DMS53 (cell line): ENCODE data around the gene VOPP1.

ENCODE experiments used
- DNase-seq: peaks from one replicate; lab custom pipeline; 2025; lab: John Stamatoyannopoulos, UW

VOPP1 gene

DNA sequence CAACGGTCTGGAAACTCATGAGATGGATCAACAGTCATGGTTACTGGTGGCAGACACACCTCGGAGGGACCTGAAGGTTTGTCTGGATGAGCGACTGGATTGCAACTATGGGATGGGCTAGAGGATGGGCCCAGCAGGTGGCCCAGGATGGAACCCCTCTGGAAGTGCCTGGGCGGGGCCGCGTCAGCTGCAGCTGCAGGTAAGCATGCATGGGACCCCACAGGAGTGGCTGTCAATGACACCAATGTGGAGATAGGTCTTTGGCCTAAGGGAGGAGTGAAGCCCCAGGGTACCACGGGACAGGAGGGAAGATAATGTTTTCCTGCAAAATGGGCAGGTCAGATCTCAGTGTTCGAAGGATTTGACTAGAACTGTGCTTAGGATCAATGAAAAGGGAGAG lies 103.8 kb downstream of the VOPP1 start:
- no peak for DNase-seq

DNA sequence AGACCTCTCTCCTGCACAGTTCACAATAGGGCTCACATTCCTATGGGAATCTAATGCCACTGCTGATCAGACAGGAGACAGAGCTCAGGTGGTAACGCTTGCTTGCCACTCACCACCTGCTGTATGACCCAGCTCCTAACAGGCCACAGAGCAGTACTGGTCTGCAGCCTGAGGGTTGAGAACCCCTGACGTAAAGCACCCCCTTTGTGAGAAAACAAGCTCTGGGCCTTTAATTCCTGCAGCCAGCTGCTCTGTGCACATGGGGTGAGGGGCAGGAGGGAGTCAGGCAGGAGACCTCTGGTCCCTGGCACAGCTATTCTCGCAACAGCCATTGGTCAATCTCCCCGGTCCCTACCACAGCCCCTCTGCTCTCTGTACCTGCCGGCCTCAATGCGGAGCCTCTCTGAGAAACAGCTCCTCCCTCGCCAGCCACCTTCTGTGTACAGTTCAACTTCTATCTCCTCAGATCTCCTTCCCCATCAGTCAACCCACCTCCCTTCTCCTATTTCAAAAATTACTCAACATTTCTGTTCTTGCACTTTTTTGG lies 105.2 kb downstream of the VOPP1 start:
- DNase-seq = no peak

DNA sequence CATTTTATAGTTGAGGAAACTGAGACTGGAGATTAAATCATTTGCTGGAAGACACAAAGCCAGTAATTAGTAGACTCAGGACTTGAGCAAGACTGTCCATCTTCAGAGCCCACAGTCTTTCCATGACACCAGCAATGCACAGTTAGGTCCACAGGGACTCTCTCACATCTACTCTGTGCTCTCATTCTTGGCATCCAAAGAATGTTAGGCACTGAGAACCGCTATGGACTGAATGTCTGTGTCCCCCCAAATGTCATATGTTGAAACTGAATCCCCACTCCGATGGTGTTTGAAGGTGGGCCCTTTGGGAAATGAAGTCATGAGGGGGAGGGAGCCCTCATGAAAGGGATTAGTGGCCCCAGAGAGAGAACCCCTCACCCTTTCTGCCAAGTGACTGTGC lies 106.6 kb downstream of the VOPP1 start:
- no peak for DNase-seq

DNA sequence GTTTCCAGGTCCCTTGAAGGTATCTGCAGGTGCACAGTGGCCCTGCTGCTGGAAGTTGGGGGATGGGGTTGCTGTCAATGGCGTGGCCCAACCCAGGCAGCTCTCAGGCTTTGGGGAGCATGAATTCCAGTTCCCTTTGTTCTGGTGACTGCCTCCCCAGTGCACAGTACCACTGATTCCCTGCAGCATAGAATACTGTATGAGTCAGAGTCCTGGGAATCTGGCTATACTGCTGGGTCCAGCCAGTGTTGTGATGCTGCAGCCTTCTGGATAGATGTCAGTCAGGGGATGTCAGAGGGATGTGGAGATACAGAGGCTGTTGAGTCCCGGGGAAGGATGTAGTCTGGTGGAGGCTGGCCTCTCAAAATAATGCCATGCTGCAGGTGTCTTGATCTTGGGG lies 107.9 kb downstream of the VOPP1 start:
- no peak for DNase-seq

DNA sequence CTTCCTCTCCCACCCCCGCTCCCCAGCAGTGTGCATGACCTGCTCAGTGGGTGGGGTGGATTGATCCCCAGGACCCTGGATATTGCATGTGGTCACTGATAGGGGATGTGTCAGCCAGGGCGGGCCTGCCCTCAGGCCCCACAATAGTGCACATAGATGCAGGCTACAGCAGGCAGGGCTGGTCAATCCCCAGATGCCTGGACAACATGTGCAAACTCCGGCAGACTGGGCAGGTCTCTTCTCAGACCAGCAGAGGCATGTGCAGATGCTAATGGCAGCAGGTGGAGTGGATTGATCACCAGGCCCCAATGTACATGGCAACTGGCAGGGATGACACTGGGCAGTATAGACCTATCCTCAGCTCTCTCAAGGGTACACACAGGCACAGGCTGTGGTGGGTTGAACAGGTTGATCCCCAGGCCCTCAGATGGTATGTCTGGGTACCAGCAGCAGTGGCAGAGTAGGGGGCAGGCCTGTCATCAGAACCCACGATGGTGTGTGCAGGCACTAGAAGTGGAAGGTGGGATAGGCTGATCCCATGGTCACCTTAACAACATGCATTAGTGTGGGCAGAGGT lies 108.5 kb downstream of the VOPP1 start:
- no peak for DNase-seq

DNA sequence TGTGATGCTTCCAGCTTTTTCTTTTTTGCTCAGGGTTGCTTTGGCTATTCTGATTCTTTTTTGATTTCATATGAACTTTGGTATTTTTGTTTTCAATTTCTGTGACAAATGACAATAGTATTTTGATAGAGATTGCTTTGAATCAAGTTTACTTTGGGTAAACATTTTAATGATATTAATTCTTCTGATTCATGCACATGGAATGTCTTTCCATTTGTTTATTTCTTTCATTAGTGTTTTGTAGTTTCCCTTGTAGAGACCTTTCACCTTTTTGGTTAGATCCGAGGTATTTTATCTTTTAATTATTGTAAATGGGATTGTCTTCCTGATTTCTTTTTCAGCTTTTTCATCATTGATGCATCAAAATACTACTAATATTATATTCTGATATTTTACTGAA lies 114.0 kb downstream of the VOPP1 start:
- no peak for DNase-seq

DNA sequence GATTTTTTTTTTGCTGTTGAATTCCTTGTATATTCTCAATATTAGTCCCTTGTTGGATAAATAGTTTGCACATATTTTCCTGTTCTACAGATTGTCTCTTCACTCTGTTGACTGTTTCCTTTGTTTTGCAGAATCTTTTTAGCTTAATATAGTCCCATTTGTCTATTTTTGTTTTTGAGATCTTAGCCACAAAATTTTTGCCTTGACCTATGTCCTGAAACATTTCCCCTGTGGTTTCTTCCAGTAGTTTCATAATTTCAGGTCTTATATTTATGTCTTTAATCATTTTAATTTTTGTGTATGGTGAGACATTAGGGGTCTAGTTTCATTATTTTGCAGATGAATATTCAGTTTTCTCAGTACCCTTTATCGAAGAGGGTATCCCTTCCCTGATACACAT lies 114.5 kb downstream of the VOPP1 start:
- no peak for DNase-seq

DNA sequence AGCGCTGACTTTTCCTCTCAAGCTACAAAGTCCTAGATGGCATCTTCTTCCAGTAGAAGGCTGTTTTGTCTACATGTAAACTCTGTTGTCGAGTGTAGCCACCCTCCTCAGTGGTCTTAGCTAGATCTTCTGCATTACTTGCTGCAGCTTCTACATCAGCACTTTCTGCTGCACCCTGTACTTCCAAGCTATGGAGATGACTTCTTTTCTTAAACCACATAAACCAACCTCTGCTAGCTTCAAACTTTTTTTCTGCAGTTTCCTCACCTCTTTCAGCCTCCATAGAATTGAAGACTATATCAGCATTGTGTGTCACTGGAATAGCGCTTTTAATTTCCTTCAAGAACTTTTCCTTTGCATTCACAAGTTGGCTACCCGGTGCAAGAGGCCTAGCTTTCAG lies 119.3 kb downstream of the VOPP1 start:
- no peak for DNase-seq

DNA sequence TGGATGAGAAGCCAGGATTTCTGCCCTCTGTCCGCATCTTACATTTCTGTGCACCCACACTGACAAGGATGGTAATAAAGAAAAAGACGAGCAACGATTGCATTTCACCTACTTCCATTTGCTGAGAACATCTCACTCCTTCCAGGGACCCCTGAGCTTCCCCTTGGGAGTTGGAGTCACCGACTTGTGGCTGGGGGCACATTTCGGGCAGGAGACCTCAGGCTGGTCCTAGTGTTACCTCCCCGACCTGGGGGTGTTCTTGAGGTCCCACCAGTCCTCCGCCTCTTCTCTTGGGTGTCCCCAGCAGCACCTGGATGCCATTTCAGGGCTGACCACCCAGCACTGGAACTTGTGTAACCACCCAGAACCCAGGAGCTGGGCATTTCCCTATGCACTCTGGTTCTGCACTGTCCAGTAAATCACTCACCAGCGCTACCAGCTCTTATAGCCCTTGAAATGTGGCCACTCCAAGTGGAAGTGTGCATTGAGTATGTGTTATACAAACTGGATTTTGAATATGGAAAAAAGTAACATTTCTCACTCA lies 122.2 kb downstream of the VOPP1 start:
- no peak for DNase-seq

DNA sequence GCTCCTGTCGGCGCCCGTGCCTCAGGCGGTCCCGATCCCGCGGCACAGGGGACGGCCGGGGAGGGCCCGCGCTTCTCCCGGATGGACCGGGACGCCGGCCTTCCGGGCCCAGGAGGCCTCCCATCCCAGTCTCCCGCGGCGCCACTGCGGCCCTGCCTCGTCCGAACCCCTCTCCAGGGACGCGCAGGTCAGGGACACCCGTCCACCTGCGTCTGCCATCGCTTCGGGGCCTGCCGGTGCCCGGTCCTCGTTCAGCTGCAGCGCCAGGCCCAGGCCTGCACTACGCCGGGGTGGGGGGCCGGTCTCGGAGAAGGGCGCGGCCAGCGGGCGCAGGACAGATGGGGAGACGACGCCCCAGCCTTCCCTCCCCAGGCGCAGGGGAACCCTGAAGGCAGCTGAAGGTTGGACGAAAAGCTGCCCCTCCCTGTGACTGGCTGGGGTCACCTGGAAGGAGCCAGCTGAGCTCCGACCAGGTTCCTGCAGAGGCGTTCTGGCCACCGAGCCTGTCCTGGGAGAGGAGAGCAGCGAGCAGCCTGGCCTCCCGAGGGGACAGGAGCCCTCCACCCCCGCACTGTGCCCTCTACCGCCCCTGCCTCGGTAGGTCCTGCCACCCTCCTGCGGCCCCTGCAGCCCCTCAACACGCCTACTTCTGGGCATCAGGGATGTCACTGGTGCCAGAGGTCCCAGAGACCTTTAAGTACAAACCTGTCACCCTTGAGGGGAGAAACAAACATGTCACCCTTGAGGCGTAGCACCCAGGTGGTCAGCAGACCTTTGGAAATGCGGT lies 122.9 kb downstream of the VOPP1 start:
- no peak for DNase-seq

DNA sequence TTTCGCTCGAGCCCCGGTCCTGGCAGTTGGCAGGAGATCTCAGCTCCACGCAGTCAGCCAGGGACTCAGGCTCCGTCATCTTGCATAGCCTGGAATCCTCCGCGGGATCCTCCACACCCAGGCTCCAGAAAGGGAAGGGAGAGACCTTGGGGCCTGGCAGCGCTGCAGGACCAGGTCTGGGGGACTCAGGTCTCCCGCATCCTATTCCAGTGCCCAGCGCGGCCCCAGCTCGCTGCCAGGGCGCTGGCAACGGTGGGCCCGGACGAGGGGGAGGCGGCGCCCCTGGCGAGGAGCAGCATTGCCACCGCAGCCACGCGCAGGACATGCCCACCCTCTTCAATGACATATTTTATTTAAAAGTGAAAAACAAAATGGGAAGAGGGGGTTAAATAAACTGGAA lies 123.8 kb downstream of the VOPP1 start:
- no peak for DNase-seq

DNA sequence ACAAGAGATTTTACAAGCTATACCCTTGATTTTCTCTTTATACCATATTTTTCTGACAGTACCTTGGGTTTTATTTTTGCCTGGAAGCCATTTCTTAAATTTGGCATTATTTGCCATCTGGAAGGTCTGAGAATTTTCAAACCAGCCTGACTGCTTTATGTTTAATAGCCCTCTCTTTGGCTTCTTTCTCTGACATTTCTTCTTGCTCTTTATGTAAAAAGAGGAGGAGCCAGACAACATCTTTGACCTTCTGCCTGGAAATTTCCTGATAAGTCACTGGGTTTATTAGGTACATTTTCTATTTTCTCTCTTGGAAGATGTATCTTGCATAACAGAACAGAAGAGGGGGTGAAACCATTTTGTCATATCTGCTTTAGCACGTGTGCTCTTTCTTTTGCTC lies 127.5 kb downstream of the VOPP1 start:
- no peak for DNase-seq

DNA sequence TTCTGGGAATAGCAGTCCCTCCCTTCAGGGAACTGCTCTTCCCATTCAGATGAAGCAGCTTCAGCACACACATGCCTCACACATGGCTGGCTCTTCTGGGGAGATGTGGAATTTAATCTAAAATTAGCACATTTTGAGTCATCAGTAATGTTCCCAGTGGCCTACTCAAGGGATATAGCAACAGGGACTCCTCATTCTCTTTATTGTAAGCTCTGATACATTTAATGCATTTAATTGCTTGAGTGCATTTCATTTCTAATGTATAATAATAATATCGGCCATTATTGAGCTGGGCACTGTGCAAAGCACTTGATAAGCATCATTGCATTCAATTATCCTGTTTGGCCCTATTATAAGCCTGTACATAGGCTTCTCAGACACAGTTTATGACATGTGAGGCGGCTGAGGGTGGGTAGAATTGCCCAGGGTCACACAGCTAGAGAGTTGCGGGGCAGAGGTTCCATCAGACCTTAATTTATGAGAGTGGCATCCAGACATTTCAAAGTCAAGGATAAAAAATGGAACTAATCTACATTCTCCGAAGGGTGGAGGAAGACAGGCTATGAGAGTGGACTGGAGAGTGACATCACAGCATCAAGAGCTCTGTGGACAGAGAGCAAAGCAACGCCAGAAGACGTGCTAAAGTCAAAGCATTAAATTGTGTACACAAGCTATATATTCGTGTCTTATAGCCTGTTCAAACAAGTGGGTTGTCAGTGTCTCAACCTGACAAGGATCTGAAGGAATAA lies 130.4 kb downstream of the VOPP1 start:
- DNase-seq = no peak

DNA sequence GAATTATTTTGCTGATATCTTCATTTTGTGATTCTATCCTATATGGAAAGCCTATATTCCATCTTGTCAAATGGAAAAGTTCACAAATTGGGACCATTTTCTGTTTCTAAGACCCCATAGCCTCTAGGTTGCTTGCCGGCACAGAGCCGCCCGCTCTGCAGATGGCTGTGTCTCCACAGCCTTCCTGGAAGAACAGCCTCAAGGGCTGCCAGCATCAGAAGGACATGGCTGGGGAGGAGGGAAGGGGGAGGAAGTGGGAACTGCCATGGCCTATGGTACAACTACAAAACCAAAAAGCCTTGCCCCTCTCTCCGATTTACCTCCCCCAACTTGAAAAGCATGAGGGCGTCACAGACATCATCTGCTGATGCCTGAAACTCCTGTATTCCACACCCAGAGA lies 131.3 kb downstream of the VOPP1 start:
- no peak for DNase-seq

DNA sequence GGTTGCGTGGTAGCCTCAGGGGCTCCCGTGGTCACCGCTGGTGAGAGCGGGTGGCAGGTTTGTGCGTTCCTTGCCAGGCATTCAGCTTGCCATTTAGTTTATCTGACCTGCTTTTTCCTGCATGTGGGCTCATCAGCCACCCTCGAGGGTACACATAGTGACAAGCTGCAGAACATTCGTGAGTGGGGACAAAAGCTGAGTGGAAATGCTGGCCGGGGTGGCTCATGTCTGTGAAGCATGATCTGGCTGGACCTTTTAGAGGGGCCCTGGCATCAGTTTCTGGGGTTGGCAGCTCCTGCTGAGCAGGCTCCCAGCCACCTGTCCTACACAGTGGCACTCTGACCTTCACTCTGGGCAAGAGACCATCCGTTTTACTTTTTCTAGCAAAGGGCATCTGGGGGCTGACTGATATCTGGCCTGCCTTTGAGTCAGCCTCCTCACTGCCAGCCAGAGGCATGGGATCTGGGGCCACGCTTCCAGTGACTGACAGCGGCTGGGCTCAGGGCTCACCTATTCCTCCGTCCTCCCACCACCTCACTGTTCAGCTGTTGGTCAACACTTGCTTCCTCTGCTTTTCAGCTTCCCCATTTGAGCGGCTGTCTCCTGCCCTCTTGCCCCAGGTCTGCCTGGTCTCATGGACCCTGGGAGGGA lies 132.1 kb downstream of the VOPP1 start:
- DNase-seq = no peak

DNA sequence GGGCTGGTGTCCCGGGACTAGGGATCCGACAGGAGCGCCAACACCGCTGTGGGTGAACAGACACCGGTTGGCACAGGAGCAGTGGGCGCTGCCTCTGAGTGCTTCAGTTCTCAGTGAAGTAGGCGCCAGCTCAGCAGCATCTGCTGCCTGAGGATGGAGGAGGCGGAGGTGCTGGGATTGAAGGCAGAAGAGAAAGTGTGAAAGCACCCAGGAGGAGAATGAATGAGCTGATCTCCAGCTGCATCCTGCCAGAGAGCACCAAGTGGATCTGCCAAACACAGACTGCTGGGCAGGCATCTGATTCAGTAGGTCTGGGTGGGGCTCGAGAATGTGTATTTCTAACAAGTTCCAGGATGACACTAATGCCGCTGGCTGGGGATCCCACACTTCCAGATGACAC lies 132.7 kb downstream of the VOPP1 start:
- peak; percentile 75 for DNase-seq

DNA sequence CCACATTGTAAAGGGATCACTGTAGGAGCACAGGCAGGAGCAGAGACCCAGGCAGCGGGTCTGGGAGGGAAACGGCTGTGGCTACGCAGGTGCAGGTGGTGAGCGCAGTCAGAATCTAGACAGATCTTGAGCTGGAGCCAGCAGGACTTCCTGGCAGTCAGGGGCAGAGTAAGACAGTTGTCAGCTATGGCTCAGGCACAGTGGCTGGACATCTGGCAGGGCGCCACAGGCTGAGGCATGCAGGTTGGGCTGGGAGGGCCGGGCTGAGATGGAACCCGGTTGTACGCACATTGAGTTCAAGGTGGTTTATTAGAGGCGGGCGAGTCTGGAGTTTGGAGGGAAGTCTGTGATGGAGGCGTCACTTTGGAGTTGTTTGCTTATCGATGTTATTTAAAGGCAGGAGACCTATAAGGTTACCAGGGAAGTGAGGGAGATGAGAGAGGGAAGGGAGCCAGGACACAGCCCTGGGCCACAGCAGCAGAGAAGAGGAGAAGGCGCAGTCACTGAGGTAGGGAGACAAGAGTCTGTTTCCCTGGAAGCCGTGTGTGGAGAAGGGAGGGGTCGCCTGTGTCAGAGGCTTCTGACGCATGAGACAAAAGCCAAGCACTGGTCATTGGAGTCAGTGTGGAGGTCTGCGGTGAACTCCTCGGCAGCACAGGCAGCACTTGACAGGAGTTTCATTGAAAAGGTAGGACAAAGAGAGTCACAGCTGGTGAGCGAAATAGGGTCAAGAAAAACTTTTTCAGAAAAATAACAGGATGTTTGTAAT lies 133.4 kb downstream of the VOPP1 start:
- peak; percentile 92 for DNase-seq

DNA sequence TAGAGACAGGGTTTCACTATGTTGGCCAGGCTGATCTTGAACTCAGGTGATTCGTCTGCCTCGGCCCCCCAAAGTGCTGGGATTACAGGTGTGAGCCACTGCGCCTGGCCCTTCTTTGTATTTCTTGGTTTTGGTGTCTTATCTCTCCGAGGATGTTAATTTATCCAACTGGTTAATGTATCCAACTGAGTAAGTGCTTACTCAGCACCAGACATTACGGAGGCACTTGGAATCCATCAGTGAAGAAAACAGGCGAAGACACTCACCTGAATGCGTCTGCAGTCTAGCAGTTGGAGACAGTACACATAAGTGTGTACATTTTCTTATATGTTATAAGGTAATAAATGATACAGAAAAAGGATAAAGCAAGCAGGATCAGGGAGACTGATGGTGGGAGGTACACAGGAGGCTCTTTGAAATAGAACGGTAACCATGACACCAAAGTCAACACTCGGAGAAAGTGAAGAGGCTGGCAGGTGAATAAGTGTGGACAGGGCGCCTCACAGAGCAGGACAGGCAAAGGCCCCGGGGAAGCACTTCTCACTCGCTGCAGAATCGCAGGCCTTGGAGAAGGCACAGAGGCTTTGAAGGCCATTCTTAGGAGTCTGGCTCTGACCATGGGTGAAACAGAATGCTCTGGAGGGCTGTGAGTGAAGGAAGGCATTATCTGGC lies 134.1 kb downstream of the VOPP1 start:
- DNase-seq = peak; percentile 96

DNA sequence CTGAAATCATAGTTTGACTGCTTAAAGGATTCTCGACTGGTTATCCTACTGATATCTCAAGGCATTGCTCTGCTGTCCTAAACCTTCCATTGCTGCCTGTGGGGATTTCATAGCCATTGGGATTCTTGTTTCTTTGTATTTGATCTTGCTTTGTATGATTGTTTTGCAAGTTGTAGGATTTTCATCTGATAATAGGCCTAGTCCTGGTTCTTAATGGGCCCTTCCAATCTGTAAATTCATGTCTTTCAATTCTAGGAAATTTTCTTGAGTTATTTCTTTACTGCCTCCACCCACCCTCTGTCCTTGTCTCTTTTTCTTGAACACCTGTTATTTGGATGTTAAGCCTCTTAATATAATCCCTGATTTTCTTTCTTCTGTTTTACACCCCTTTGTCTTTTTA lies 134.9 kb downstream of the VOPP1 start:
- no peak for DNase-seq

DNA sequence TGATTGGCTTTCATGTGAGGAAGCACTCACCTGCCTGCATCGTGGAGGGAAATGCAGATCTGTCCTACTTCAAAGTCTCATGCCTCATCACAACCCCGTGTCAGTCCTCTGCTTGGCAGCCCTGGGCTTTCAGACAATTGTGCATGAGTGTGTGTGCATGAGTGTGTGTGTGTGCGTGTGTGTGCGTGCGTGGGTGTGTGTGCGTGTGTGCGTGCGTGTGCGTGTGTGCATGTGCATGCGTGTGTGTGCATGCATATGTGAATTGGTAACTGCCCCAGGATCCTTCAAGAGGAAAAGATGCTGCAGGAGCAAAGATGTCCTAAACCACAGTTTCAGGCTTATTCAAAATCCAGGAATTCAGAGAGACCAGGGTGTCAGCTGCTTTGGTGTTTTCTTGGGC lies 135.8 kb downstream of the VOPP1 start:
- peak; percentile 26 for DNase-seq

DNA sequence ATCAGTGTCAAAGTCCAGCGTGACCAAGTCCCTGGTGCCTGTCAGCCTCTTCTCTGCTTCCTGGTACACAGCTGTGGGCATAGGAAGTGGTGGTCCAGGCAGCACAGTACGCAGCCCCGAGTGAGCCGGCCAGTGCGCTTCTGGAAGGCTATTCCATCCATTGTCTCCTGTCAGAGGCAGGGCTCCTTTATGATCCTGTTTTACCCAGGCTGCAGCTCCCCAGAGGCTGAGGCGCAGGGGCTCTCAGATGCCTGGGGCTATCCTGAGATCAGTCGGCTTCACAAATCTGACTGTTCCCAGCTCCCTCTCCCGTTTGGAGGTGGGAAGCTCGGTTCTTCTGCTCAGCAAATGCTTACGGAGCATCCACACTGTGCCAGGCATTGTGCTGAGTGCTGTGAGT lies 136.8 kb downstream of the VOPP1 start:
- DNase-seq = no peak
